Progenitor cell of endocrine pancreas (in vitro differentiated cells): ENCODE results near the gene NTMT1. TPM values are rescaled to one million over a fixed set of nuclear protein-coding genes. Genes with fewer than 3 reads are reported as not detected.
"Not testable (repeated sequence)": the region's sequence is repeated elsewhere in the genome, so short reads cannot be mapped to it uniquely, and the experiment has no call there.

Experiments
- DNase-seq: peaks from one replicate; pipeline ENCODE4 v3.0.0; 2021; ENCODE audit warnings: low spot score; ENCODE audit not compliant: unreplicated experiment
- H3K27ac Mint-ChIP-seq: 2 replicates; pipeline ENCODE4 v1.8.0; 2021; ENCODE audit warnings: mild to moderate bottlenecking, moderate library complexity, mixed read lengths
- H3K27me3 Mint-ChIP-seq: 2 replicates; pipeline ENCODE4 v1.8.0; 2021; ENCODE audit warnings: mixed read lengths
- H3K36me3 Mint-ChIP-seq: 2 replicates; pipeline ENCODE4 v1.8.0; 2022; ENCODE audit warnings: mixed read lengths; ENCODE audit not compliant: insufficient read depth
- H3K4me1 Mint-ChIP-seq: 2 replicates; pipeline ENCODE4 v1.8.0; 2021; ENCODE audit warnings: low read depth, mixed read lengths
- H3K4me3 Mint-ChIP-seq: 2 replicates; pipeline ENCODE4 v1.8.0; 2021; ENCODE audit warnings: low read depth, mild to moderate bottlenecking, moderate library complexity, mixed read lengths
- H3K9me3 Mint-ChIP-seq: 2 replicates; pipeline ENCODE4 v1.8.0; 2021; ENCODE audit warnings: low read depth, mixed read lengths
- total RNA-seq: library from RNA; stranded (reverse); gene quantifications from 2 replicates; pipeline ENCODE4 v1.2.1, GENCODE V29; 2021
- TF ChIP-seq, protein P1 (sequence below): fragments of 200-600 bp; sonication (generic); IDR thresholded peaks from one replicate; pipeline ENCODE4 v1.5.0; 2021; ENCODE audit warnings: antibody characterized with exemption, mild to moderate bottlenecking; ENCODE audit not compliant: unreplicated experiment

NTMT1 gene
- total RNA-seq, 1 donor from 2014 or later = 26.8 TPM

DNA sequence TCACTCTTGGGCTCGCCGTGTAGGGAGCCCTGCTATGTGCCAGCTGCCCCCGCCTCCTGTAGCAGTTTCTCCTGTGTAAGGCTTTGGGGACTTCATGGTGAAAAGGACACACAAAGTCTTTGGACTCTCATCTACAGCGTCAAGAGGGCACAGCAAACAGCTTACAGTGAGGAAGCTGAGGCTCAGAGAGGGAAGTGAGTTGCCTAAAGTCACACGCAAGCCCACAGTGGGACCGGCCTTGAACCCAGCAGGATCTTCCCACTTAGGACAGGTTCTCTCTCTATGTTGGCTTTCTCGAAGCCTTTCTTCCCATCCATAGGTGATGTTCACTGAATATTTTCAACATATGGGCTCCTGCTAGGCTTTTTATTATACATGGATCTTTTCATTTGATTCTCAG lies 29.7 kb downstream of the NTMT1 start:
- H3K4me1 Mint-ChIP-seq = peaks cover 9% of the 10 kb centered on the region
- TF ChIP-seq, protein P1, sequence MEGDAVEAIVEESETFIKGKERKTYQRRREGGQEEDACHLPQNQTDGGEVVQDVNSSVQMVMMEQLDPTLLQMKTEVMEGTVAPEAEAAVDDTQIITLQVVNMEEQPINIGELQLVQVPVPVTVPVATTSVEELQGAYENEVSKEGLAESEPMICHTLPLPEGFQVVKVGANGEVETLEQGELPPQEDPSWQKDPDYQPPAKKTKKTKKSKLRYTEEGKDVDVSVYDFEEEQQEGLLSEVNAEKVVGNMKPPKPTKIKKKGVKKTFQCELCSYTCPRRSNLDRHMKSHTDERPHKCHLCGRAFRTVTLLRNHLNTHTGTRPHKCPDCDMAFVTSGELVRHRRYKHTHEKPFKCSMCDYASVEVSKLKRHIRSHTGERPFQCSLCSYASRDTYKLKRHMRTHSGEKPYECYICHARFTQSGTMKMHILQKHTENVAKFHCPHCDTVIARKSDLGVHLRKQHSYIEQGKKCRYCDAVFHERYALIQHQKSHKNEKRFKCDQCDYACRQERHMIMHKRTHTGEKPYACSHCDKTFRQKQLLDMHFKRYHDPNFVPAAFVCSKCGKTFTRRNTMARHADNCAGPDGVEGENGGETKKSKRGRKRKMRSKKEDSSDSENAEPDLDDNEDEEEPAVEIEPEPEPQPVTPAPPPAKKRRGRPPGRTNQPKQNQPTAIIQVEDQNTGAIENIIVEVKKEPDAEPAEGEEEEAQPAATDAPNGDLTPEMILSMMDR = no peak

DNA sequence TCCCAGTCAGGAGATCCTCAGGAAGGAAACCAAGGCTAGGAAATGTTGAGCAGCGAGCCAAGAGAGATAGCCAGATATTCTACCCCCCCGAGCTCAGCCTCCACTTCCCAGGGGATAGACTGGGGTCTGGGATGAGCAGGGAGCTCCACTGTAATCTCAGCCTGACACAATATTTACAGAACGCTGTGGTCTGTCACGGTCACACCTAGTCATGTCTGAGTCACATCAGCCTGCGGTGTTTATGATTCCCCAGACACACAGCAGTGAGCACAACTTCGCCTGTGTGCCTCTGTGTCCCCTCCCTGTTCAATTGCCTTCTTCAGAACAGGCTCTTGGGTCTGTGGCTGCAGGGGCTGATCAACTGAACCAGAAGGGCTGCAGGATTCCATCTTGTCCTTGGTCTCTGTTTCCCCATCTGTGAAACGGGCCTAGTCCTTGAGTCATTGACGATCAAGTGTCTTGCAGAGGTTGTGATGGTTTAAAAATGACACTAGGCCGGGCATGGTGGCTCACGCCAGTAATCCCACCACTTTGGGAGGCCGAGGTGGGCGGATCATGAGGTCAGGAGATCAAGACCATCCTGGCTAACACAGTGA lies 30.9 kb downstream of the NTMT1 start:
- TF ChIP-seq, protein P1 = no peak
- Mint-ChIP-seq H3K36me3 (no peaks in the 10 kb centered on the region), H3K27ac (no peak overlapping the region), H3K27me3 (peaks cover 24% of the 10 kb centered on the region), H3K4me1 (peaks cover 9% of the 10 kb centered on the region), H3K9me3 (no peaks in the 10 kb centered on the region), H3K4me3 (no peak overlapping the region)
- DNase-seq = no peak

More for the DNA sequence above, 29.7 kb downstream of the NTMT1 start:
- Mint-ChIP-seq H3K27me3 (peaks cover 17% of the 10 kb centered on the region), H3K27ac (no peak overlapping the region), H3K36me3 (no peaks in the 10 kb centered on the region), H3K4me3 (no peak overlapping the region), H3K9me3 (no peaks in the 10 kb centered on the region)
- DNase-seq = no peak

DNA sequence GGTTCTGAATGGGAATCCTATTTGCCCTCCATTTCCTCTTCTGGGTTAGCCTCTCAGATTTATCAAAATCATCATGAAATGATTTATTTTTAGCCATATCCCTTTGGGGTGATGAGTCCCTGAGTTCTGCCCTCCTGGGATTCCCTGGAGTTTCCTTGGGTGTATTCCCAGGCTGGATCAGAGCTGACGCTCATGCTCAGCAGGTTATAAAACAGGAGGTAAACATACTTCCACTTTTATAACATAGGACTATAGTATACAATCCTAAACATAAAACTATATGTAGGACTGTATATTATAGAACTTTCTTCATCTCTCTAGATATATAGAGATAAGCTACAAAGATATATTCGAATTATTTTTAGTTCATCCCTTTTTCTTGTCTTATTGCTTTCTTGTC lies 35.1 kb downstream of the NTMT1 start:
- TF ChIP-seq, protein P1 = no peak
- DNase-seq = no peak
- Mint-ChIP-seq H3K27ac (no peak overlapping the region), H3K4me3 (no peak overlapping the region), H3K9me3 (no peaks in the 10 kb centered on the region), H3K27me3 (peaks cover 28% of the 10 kb centered on the region), H3K4me1 (no peaks in the 10 kb centered on the region), H3K36me3 (no peaks in the 10 kb centered on the region)

DNA sequence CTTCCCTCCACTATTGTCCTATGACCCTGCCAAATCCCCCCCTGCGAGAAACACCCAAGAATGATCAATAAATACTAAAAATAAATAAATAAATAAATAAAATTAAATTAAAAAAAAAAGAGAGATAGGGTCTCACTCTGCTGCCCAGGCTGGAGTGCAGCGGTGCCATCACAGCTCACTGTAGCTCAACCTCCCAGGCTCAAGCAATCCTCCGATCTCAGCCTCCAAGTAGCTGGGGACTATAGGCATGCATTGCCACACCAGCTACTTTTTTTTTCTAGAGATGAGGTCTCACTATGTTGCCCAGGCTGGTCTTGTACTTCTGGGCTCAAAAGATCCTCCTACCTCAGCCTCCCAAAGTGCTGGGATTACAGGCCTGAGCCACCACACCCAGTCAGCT lies 36.3 kb downstream of the NTMT1 start:
- peaks cover 29% of the 10 kb centered on the region for H3K27me3 Mint-ChIP-seq
- H3K36me3 Mint-ChIP-seq, H3K9me3 Mint-ChIP-seq, DNase-seq, H3K27ac Mint-ChIP-seq, H3K4me3 Mint-ChIP-seq, H3K4me1 Mint-ChIP-seq: not testable (repeated sequence)

DNA sequence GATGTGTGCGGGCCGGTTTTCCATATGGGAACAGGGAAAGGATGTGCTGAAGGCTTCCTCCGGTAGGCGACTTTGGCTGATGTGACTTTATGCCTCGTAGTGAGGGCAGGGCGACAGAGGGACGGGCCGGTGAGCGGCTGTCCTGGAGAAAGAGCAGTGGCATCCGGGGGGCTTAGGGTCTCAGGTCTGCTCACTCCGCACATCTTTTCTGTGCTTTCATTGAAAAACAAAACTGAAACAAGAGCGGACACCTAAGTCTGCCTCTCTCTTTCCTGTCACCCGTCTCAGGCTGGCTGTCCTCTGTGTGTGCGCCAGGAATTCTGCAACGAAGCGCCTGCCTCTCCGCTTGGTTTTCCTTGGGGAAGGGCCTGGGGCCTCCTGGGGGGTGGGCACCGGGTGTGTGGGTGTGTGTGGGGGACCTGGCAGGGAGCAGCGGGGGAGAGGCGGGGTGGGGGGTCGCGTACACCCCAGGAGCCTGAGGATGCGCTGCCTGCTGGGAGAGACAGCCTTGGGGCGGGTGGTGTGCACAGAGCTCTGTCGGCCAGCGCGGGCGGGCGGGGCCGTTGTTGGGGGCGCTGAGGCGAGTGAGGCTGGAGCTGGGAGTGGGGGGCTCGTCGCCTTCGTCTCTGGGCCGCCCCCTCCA lies 38.9 kb downstream of the NTMT1 start:
- TF ChIP-seq, protein P1 = no peak
- no peaks in the 10 kb centered on the region for H3K4me1 Mint-ChIP-seq
- no peak for DNase-seq
- peak overlapping the region; percentile 14 for H3K4me3 Mint-ChIP-seq
- no peak overlapping the region for H3K27ac Mint-ChIP-seq
- peaks cover 35% of the 10 kb centered on the region for H3K27me3 Mint-ChIP-seq
- no peaks in the 10 kb centered on the region for H3K9me3 Mint-ChIP-seq
- no peaks in the 10 kb centered on the region for H3K36me3 Mint-ChIP-seq

DNA sequence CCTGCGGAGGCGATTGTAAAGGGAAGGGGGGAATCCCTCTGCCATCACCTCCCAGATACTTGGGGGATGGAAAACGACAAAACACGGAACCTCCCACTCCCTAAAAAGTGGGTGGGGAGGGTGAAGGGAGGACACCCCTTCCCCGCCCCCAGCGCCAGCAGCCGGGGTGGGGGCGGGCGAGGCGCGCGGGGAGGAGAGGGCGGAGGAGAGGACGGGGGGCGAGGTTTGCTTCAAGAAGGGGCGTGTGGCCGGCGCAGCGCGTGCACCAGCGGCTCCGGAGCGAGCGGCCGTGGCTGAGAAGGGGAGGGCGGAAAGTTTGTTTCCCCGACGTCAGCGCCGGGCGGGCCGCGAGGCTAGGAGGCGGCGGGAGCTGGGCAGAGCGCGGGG lies 39.4 kb downstream of the NTMT1 start, which contains the start of gene PRRX2:
Gene PRRX2 (plus strand): TSS at position 259 of the 387 bp plus-strand sequence. CDS start 221 bp downstream, outside the sequence.
- DNase-seq = no peak
- Mint-ChIP-seq H3K4me1 (no peaks in the 10 kb centered on the region), H3K36me3 (no peaks in the 10 kb centered on the region), H3K4me3 (peak within 1 kb of the TSS; percentile 29), H3K27me3 (peaks cover 35% of the 10 kb centered on the region), H3K27ac (no peak within 1 kb of the TSS), H3K9me3 (no peaks in the 10 kb centered on the region)
- TF ChIP-seq, protein P1 = no peak
